Measurements from ENCODE around the gene ALOXE3. TPM values are rescaled to one million over a fixed set of nuclear protein-coding genes. Genes with fewer than 3 reads are reported as not detected.

The ALOXE3 gene
- total and polyA plus RNA-seq, 2 experiments from 2014 or later, result 0.10 to 0.27 TPM

DNA sequence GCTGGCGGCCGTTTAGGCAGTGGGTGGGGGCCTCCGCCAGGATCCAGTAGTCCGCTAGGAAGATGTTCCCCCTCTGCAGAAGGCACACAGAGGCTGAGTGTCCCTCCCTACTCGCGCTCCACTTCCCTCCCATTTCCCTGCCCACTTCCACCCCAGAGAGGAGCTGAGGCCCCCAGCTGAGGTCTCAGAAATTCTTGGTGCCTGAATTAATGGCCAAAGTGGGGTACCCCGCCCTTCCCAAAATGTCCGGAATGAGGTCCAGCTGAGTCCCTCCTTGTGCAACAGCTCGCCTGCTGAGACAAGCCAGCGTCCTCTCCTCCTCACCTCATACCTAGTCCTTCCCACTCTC, 7.9 kb downstream of the ALOXE3 start:
- peak overlapping the region; percentile 81 for H3K4me3 ChIP-seq
- no peaks in the 10 kb centered on the region for H3K4me1 ChIP-seq (ENCODE audit: insufficient read depth)
- Mint-ChIP-seq H3K27ac (no peak overlapping the region), H3K4me1 (peaks cover 16% of the 10 kb centered on the region), H3K27me3 (ENCODE audit: insufficient read depth, low read depth, poor library complexity) (peaks cover 53% of the 10 kb centered on the region), H3K9me3 (no peaks in the 10 kb centered on the region), H3K36me3 (ENCODE audit: low read depth) (no peaks in the 10 kb centered on the region), H3K4me3 (peak overlapping the region; percentile 59)
- no peaks in the 10 kb centered on the region for H3K9me2 ChIP-seq (ENCODE audit: insufficient read depth)
- peak overlapping the region; percentile 96 for H3K4me2 ChIP-seq
- DNase-seq (ENCODE audit: low spot score), result no peak
- peaks cover 80% of the 10 kb centered on the region for H3K27me3 ChIP-seq (ENCODE audit: insufficient read depth)
- no peak for TF ChIP-seq STAT1 (IDR thresholded peaks at IDR 0.05; ENCODE audit: unreplicated experiment)
- no peak for TF ChIP-seq REST (IDR thresholded peaks at IDR 0.05; ENCODE audit: unreplicated experiment)
- no peaks in the 10 kb centered on the region for H3K36me3 ChIP-seq (ENCODE audit: insufficient read depth)
- no peaks in the 10 kb centered on the region for H3F3A ChIP-seq (replicated peaks; ENCODE audit: low read depth)
- no peak for ATAC-seq
- H3K79me2 ChIP-seq (replicated peaks; ENCODE audit: insufficient read depth), result no peaks in the 10 kb centered on the region
- H3K27ac ChIP-seq (ENCODE audit: low read depth), result no peak overlapping the region
- no peaks in the 10 kb centered on the region for H4K20me1 ChIP-seq (replicated peaks; ENCODE audit: insufficient read depth)
- 0 out of 2 replicates have a peak overlapping the region, but pooled peaks have one; percentile 59 for H2AFZ ChIP-seq

- H3K4me1 Mint-ChIP-seq, result peaks cover 20% of the 10 kb centered on the region
- peak overlapping the region; percentile 77 for H3K4me3 Mint-ChIP-seq
- Histone ChIP-seq H3K27me3 (ENCODE audit: insufficient read depth) (peaks cover 74% of the 10 kb centered on the region), H3K27ac (ENCODE audit: low read depth) (no peak overlapping the region), H2AFZ (peak overlapping the region; percentile 99), H3K36me3 (ENCODE audit: insufficient read depth) (no peaks in the 10 kb centered on the region), H4K20me1 (replicated peaks; ENCODE audit: insufficient read depth) (no peaks in the 10 kb centered on the region), H3F3A (replicated peaks; ENCODE audit: low read depth) (no peaks in the 10 kb centered on the region), H3K79me2 (replicated peaks; ENCODE audit: insufficient read depth) (no peaks in the 10 kb centered on the region), H3K4me2 (peak overlapping the region; percentile 96), H3K9me2 (ENCODE audit: insufficient read depth) (no peaks in the 10 kb centered on the region), H3K4me1 (ENCODE audit: insufficient read depth) (no peaks in the 10 kb centered on the region), H3K4me3 (peak overlapping the region; percentile 81)
- ATAC-seq (peak; percentile 93), DNase-seq (ENCODE audit: low spot score) (peak; percentile 91)
- H3K36me3 Mint-ChIP-seq (ENCODE audit: low read depth), result no peaks in the 10 kb centered on the region
- no peaks in the 10 kb centered on the region for H3K9me3 Mint-ChIP-seq
- TF ChIP-seq CTCF (conservative IDR thresholded peaks at IDR 0.05; ENCODE audit: low read depth in 2 of 2) (peak; percentile 70 to 94), ZNF331 (CRISPR knock-in tag; IDR thresholded peaks at IDR 0.05; ENCODE audit: low read depth) (no peak), EZH2 (IDR thresholded peaks at IDR 0.05; ENCODE audit: low read depth, unreplicated experiment) (peak; percentile 50), CREB1 (CRISPR knock-in tag; IDR thresholded peaks at IDR 0.05; ENCODE audit: low read depth) (0 out of 2 replicates have a peak, but pooled peaks have one; percentile 20)
- peaks cover 49% of the 10 kb centered on the region for H3K27me3 Mint-ChIP-seq (ENCODE audit: insufficient read depth, low read depth, poor library complexity)
- no peak overlapping the region for H3K27ac Mint-ChIP-seq
Observed at GRCh38 chr17:8109661-8110455, 8.5 kb downstream of the ALOXE3 start.

All from GM23338 (cell line).